GM12878 (cell line): Measurements from ENCODE around the gene CNTN4.

Experiments used
- EZH2 ChIP-seq: IDR thresholded peaks from 2 replicates; pipeline ENCODE4 v1.6.1; 2012; ENCODE audit warnings: low read depth, mild to moderate bottlenecking, control low read depth, inconsistent platforms, low read length, borderline replicate concordance; ENCODE audit not compliant: control insufficient read depth
- HDAC6 ChIP-seq: fragments of 200-600 bp; sonication (generic); IDR thresholded peaks from one replicate; pipeline ENCODE4 v1.8.0; 2017; ENCODE audit warnings: antibody characterized with exemption; ENCODE audit not compliant: unreplicated experiment
- IKZF1 ChIP-seq: fragments of 450-650 bp; conservative IDR thresholded peaks from 2 replicates; pipeline ENCODE4 v1.6.1; 2017; ENCODE audit warnings: antibody characterized with exemption, mild to moderate bottlenecking
- MTA3 ChIP-seq: IDR thresholded peaks from 2 replicates; pipeline ENCODE4 v1.6.1; 2012; ENCODE audit warnings: low read length, inconsistent platforms, borderline replicate concordance
- NBN ChIP-seq: fragments of 450-650 bp; IDR thresholded peaks from 2 replicates; pipeline ENCODE4 v1.6.1; 2016
- NR2C1 ChIP-seq: fragments of 450-650 bp; IDR thresholded peaks from 2 replicates; pipeline ENCODE4 v1.6.1; 2017; ENCODE audit warnings: antibody characterized with exemption, mild to moderate bottlenecking, moderate library complexity
- POLR2AphosphoS5 ChIP-seq: IDR thresholded peaks from 2 replicates; pipeline ENCODE4 v1.6.1; 2011; ENCODE audit warnings: mild to moderate bottlenecking, low read length, inconsistent platforms
- REST ChIP-seq: IDR thresholded peaks from 2 replicates; pipeline ENCODE4 v1.6.1; 2012; ENCODE audit warnings: mild to moderate bottlenecking, low read depth, low read length
- SP1 ChIP-seq: IDR thresholded peaks from one replicate; pipeline ENCODE4 v1.6.1; 2011; ENCODE audit warnings: low read depth, low read length
- TARDBP ChIP-seq: IDR thresholded peaks from 2 replicates; pipeline ENCODE4 v1.6.1; 2016; ENCODE audit warnings: borderline replicate concordance
- TF ChIP-seq, protein P1 (sequence below), 3 experiments: IDR thresholded peaks in 2 of 3; conservative IDR thresholded peaks in 1 of 3; 2 replicates each; pipeline ENCODE4 v1.5.1; 2011; ENCODE audit warnings: low read depth in 3 of 3, low read length in 3 of 3, mild to moderate bottlenecking in 3 of 3, control low read depth in 2 of 3, moderate library complexity in 2 of 3, inconsistent platforms in 1 of 3, mixed read lengths in 1 of 3; ENCODE audit not compliant: control insufficient read depth in 2 of 3, insufficient read depth in 1 of 3; ENCODE audit errors: extremely low read depth in 1 of 3
- TF ChIP-seq, protein P2 (sequence below): fragments of 450-650 bp; IDR thresholded peaks from 2 replicates; pipeline ENCODE4 v1.6.1; 2017; ENCODE audit warnings: mild to moderate bottlenecking, moderate library complexity
- TF ChIP-seq, protein P3 (sequence below): IDR thresholded peaks from 2 replicates; pipeline ENCODE4 v1.6.1; 2011; ENCODE audit warnings: mild to moderate bottlenecking, low read depth, low read length, moderate library complexity; ENCODE audit not compliant: insufficient replicate concordance

- TF ChIP-seq, protein P1, sequence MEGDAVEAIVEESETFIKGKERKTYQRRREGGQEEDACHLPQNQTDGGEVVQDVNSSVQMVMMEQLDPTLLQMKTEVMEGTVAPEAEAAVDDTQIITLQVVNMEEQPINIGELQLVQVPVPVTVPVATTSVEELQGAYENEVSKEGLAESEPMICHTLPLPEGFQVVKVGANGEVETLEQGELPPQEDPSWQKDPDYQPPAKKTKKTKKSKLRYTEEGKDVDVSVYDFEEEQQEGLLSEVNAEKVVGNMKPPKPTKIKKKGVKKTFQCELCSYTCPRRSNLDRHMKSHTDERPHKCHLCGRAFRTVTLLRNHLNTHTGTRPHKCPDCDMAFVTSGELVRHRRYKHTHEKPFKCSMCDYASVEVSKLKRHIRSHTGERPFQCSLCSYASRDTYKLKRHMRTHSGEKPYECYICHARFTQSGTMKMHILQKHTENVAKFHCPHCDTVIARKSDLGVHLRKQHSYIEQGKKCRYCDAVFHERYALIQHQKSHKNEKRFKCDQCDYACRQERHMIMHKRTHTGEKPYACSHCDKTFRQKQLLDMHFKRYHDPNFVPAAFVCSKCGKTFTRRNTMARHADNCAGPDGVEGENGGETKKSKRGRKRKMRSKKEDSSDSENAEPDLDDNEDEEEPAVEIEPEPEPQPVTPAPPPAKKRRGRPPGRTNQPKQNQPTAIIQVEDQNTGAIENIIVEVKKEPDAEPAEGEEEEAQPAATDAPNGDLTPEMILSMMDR (IDR thresholded peaks at IDR 0.05 in 2 of 3, conservative IDR thresholded peaks at IDR 0.05 in 1 of 3; ENCODE audit: control insufficient read depth in 2 of 3, extremely low read depth in 1 of 3, insufficient read depth in 1 of 3, low read depth in 3 of 3, low read length in 3 of 3): no peak
- TF ChIP-seq NBN (no peak), TARDBP (no peak), REST (no peak), HDAC6 (no peak), MTA3 (no peak), IKZF1 (no peak), SP1 (no peak), EZH2 (no peak), POLR2AphosphoS5 (no peak), NR2C1 (no peak)
- TF ChIP-seq, protein P2, sequence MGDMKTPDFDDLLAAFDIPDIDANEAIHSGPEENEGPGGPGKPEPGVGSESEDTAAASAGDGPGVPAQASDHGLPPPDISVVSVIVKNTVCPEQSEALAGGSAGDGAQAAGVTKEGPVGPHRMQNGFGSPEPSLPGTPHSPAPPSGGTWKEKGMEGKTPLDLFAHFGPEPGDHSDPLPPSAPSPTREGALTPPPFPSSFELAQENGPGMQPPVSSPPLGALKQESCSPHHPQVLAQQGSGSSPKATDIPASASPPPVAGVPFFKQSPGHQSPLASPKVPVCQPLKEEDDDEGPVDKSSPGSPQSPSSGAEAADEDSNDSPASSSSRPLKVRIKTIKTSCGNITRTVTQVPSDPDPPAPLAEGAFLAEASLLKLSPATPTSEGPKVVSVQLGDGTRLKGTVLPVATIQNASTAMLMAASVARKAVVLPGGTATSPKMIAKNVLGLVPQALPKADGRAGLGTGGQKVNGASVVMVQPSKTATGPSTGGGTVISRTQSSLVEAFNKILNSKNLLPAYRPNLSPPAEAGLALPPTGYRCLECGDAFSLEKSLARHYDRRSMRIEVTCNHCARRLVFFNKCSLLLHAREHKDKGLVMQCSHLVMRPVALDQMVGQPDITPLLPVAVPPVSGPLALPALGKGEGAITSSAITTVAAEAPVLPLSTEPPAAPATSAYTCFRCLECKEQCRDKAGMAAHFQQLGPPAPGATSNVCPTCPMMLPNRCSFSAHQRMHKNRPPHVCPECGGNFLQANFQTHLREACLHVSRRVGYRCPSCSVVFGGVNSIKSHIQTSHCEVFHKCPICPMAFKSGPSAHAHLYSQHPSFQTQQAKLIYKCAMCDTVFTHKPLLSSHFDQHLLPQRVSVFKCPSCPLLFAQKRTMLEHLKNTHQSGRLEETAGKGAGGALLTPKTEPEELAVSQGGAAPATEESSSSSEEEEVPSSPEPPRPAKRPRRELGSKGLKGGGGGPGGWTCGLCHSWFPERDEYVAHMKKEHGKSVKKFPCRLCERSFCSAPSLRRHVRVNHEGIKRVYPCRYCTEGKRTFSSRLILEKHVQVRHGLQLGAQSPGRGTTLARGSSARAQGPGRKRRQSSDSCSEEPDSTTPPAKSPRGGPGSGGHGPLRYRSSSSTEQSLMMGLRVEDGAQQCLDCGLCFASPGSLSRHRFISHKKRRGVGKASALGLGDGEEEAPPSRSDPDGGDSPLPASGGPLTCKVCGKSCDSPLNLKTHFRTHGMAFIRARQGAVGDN: no peak
- TF ChIP-seq, protein P3, sequence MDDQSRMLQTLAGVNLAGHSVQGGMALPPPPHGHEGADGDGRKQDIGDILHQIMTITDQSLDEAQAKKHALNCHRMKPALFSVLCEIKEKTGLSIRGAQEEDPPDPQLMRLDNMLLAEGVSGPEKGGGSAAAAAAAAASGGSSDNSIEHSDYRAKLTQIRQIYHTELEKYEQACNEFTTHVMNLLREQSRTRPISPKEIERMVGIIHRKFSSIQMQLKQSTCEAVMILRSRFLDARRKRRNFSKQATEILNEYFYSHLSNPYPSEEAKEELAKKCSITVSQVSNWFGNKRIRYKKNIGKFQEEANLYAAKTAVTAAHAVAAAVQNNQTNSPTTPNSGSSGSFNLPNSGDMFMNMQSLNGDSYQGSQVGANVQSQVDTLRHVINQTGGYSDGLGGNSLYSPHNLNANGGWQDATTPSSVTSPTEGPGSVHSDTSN: no peak
Measured at GRCh38 chr3:3105815-3106214, 1007.1 kb downstream of the CNTN4 start.
